ENCODE results near the gene PAWR.
"Not testable (repeated sequence)": the region's sequence is repeated elsewhere in the genome, so short reads cannot be mapped to it uniquely, and the experiment has no call there.

The PAWR gene

GRCh38 chr12:79552192-79552591 is 138.6 kb downstream of the PAWR start:
- DNase-seq (ENCODE audit: extremely low spot score): no peak
- ChIA-PET POLR2A (no interaction called here), CTCF (interaction anchor here (1.8 to 3.4 kb wide), 2 partner anchors 185 to 190 kb away, joined by 4 to 24 read pairs; no protein-coding TSS in a partner anchor)
- TF ChIP-seq CTCF (IDR thresholded peaks at IDR 0.05; ENCODE audit: control extremely low read depth, extremely low read depth, low read depth, missing control alignments): no peak

GRCh38 chr12:79549531-79550271 is 141.1 kb downstream of the PAWR start:
- POLR2A ChIA-PET: no interaction called here
- no peak for TF ChIP-seq CTCF (IDR thresholded peaks at IDR 0.05; ENCODE audit: control extremely low read depth, extremely low read depth, low read depth, missing control alignments)
- CTCF ChIA-PET: interaction anchor here (0.6 to 1.6 kb wide), 5 partner anchors 11 to 722 kb away, joined by 3 to 5 read pairs (median 3); no protein-coding TSS in a partner anchor
- no peak for DNase-seq (ENCODE audit: extremely low spot score)

- no peak for DNase-seq (ENCODE audit: extremely low spot score)
- ChIA-PET CTCF (interaction anchor here (0.7 to 2.4 kb wide), 14 partner anchors 12 to 724 kb away, joined by 3 to 9 read pairs (median 4); no protein-coding TSS in a partner anchor), POLR2A (no interaction called here)
- TF ChIP-seq CTCF (IDR thresholded peaks at IDR 0.05; ENCODE audit: control extremely low read depth, extremely low read depth, low read depth, missing control alignments): no peak
These were observed 142.2 kb downstream of the PAWR start for GRCh38 chr12:79548610-79548924.

DNA sequence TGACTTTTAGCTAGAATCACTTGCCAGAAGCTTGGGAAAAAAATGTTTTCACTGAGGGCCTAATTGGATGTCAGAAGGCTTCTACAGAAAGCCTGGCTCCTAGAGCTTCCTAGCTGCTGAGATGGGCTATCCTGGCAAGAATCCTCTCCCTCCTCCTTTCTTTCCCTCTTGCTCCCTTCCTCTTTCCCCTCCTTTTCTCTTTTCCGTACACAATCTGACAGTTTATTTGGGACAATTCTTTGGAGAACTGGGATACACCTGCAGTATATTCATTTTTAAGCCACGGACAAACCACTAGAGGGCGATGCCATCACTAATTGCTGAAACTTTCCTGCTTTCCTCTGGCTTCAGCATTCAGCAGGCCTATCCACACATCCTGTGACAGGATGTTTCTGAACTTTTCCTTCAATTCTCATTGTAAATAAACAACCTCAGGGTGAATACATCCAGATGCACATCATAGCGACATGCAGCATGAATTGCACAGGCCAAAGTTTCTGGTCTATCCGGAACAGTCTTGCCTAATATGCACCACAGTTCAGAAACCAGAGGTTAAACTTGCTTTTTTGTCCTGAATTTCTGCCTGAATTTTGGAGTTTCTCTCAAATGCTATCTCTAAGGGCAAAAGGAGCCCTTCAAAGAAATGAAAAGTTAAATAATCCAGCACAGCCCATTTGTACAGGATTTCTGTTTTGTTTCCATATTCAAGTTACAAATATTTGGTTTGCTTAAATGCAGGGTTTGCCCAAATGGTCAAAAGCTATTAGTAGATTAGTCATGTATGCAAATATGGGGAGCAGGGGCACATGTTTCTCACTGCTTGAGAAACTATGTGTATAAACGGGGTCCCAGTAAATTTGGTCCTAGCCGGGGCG is 142.8 kb downstream of the PAWR start:
- TF ChIP-seq CTCF (IDR thresholded peaks at IDR 0.05; ENCODE audit: control extremely low read depth, extremely low read depth, low read depth, missing control alignments): peak; percentile 69
- ChIA-PET CTCF (interaction anchor here (0.7 to 2.4 kb wide), 29 partner anchors 10 to 724 kb away, joined by 3 to 12 read pairs (median 3); no protein-coding TSS in a partner anchor), POLR2A (no interaction called here)
- peak; percentile 41 for DNase-seq (ENCODE audit: extremely low spot score)

DNA sequence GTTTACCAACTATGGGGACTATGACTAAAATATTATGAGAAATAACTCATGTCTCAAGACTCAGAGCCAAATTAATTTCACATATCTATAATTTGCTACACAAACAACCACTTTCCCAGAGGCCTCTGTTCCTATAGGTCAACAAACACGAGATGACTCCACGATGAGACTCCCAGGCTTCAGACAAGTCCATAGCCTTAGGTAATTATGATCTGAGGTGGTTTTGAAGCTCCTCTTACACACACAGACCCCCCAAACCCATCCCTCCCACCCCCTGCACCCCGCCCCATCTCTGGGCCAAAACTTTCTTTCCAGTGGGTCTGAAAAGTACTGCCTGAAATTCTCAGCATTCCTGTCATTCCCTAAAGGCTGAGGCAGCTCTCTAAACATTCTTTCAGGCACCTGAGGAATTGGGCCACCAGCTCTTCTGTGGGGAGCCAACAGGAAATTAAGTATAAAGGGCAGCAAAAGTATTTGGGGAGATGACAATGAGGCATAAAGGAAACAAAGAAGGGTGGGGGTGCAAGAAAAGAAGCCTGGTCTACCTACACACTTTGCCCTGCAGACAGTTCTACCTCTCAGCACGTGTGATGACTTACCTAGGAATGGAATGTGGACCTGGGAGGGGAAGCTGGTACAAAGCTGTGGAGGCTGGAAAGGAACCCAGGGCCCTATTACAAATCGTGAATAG is 143.6 kb downstream of the PAWR start:
- no peak for DNase-seq (ENCODE audit: extremely low spot score)
- ChIA-PET CTCF (interaction anchor here (0.7 to 2.4 kb wide), 18 partner anchors 9 to 722 kb away, joined by 3 to 12 read pairs (median 4); no protein-coding TSS in a partner anchor), POLR2A (no interaction called here)
- no peak for TF ChIP-seq CTCF (IDR thresholded peaks at IDR 0.05; ENCODE audit: control extremely low read depth, extremely low read depth, low read depth, missing control alignments)

DNA sequence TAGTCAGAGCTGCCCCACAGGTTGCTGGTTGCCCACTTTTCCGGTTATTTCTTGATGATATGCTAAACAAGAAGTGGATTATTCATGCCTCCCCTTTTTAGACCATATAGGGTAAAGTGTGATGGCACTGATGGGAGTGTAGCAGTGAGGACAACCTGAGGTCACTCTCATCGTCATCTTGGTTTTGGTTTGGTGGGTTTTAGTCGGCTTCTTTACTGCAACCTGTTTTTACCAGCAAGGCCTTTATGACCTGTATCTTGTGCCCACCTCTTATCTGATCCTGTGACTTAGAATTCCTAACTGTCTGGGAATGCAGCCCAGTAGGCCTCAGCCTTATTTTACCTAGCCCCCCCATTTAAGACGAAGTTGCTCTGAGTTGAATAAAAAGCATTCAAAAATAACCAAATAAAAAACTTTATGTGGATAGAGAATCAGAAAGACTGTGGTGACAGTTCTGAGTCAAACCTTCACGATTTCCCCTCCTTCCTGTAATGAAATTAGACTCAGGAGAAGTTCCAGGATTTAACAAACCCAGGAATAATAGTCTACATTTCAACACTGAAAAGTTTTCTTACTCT is 144.2 kb downstream of the PAWR start:
- DNase-seq (ENCODE audit: extremely low spot score): no peak
- TF ChIP-seq CTCF (IDR thresholded peaks at IDR 0.05; ENCODE audit: control extremely low read depth, extremely low read depth, low read depth, missing control alignments): no peak
- POLR2A ChIA-PET: no interaction called here
- CTCF ChIA-PET: interaction anchor here (1.0 to 2.4 kb wide), 11 partner anchors 12 to 552 kb away, joined by 3 to 12 read pairs (median 4); no protein-coding TSS in a partner anchor

- DNase-seq (ENCODE audit: extremely low spot score); CTCF ChIA-PET; POLR2A ChIA-PET: not testable (repeated sequence)
These were observed 146.3 kb downstream of the PAWR start for GRCh38 chr12:79544439-79544838.

Data from GM10248 (cell line).